Colonic mucosa (tissue), 4 donors: ENCODE measurements around the gene MC2R. TPM values are rescaled to one million over a fixed set of nuclear protein-coding genes. Genes with fewer than 3 reads are reported as not detected.

ENCODE experiments used
- DNase-seq: peaks from one replicate; pipeline ENCODE4 v3.0.0-alpha.2; 2020
- H3K27ac ChIP-seq: fragments of 200-600 bp; one replicate; pipeline ENCODE4 v1.8.0; 2021
- H3K27me3 ChIP-seq: fragments of 200-600 bp; one replicate; pipeline ENCODE4 v1.8.0; 2021
- H3K36me3 ChIP-seq: fragments of 200-600 bp; one replicate; pipeline ENCODE4 v1.8.0; 2021
- H3K4me1 ChIP-seq: fragments of 200-600 bp; one replicate; pipeline ENCODE4 v1.8.0; 2021; ENCODE audit warnings: mild to moderate bottlenecking
- H3K4me3 ChIP-seq: fragments of 200-600 bp; one replicate; pipeline ENCODE4 v1.8.0; 2021
- H3K9ac ChIP-seq, 2 donors: one replicate each; pipeline ENCODE4 v1.7.0; 2013; ENCODE audit warnings: control low read depth in 2 of 2, low read depth in 2 of 2, low read length in 2 of 2
- H3K9me3 ChIP-seq: fragments of 200-600 bp; one replicate; pipeline ENCODE4 v1.8.0; 2021
- intact Hi-C: fragments of 100-400 bp; cut with DNase I; formaldehyde crosslinking; loops from one replicate; pipeline ENCODE4 v1.14.1; 2022
- total RNA-seq, 2 donors: library from RNA; stranded (reverse); fragmentation: NEBNext Ultra II Directional in 1 of 2; extraction: Animal tissue kit (Norgen Biotek cat#: 25700) in 1 of 2; gene quantifications; one replicate each; pipeline ENCODE4 v1.2.1, GENCODE V29; 2021
- TF ChIP-seq, protein P1 (sequence below): fragments of 200-600 bp; IDR thresholded peaks from one replicate; pipeline ENCODE4 v1.8.0; 2022; ENCODE audit warnings: antibody characterized with exemption, mild to moderate bottlenecking
- donor health status: healthy.
- donor health status: DM: no; HTN: no; CAD: no.
- donor health status: DM: no; HTN: no; CAD: no.

Gene MC2R
- total RNA-seq, 2 donors from 2014 or later = not detected

DNA sequence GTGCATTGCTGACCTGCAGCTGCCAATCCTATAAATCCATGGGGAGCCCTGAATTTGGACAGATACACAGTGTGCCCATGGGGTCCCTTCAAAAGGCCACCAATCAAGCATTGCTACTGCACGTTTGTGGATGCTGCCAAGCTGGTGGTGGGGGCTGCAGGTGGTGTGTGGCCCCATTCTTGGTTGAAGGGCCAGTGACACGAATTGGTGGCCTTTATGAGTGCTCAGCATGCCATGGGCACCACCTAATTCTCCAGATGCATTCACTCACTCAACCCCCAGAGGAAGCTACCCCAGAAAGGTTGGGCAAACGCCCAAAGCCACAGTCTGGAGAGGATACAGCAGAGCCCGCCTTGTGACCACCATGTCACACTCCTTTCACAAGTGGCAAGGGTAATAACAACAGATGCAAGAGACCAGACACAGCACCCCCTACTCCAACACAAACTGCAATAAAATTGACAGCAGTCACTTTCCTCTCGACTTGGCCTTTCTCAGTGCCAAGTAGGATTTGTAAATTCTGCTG lies 27.1 kb downstream of the MC2R start:
- Histone ChIP-seq H3K4me1 (no peaks in the 10 kb centered on the region), H3K9ac (no peak overlapping the region), H3K4me3 (no peak overlapping the region), H3K27ac (no peak overlapping the region), H3K27me3 (no peaks in the 10 kb centered on the region), H3K36me3 (no peaks in the 10 kb centered on the region), H3K9me3 (no peaks in the 10 kb centered on the region)
- TF ChIP-seq, protein P1, sequence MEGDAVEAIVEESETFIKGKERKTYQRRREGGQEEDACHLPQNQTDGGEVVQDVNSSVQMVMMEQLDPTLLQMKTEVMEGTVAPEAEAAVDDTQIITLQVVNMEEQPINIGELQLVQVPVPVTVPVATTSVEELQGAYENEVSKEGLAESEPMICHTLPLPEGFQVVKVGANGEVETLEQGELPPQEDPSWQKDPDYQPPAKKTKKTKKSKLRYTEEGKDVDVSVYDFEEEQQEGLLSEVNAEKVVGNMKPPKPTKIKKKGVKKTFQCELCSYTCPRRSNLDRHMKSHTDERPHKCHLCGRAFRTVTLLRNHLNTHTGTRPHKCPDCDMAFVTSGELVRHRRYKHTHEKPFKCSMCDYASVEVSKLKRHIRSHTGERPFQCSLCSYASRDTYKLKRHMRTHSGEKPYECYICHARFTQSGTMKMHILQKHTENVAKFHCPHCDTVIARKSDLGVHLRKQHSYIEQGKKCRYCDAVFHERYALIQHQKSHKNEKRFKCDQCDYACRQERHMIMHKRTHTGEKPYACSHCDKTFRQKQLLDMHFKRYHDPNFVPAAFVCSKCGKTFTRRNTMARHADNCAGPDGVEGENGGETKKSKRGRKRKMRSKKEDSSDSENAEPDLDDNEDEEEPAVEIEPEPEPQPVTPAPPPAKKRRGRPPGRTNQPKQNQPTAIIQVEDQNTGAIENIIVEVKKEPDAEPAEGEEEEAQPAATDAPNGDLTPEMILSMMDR = no peak
- intact Hi-C loops = no loop called here
- no peak for DNase-seq

DNA sequence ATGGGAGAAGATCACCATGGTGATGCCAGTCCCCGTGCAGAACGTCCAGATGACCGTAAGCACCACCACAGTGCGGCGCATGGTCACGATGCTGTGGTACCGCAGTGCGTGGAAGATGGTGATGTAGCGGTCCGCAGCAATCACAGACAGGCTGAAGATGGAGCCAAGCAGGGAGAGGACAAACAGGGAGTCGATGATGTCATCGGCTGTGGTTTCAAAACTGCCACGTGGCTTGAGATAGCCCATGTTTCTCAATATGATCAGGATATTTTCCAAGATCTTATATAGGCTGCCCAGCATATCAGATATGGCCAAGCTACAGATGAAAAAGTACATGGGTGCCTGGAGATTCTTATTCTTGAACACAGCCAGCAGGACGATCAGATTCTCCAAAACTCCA lies 30.3 kb downstream of the MC2R start:
- Histone ChIP-seq H3K27ac (no peak overlapping the region), H3K27me3 (no peaks in the 10 kb centered on the region), H3K4me3 (no peak overlapping the region), H3K9ac (no peak overlapping the region), H3K36me3 (no peaks in the 10 kb centered on the region), H3K4me1 (no peaks in the 10 kb centered on the region), H3K9me3 (no peaks in the 10 kb centered on the region)
- intact Hi-C loops = no loop called here
- TF ChIP-seq, protein P1 = no peak
- no peak for DNase-seq

DNA sequence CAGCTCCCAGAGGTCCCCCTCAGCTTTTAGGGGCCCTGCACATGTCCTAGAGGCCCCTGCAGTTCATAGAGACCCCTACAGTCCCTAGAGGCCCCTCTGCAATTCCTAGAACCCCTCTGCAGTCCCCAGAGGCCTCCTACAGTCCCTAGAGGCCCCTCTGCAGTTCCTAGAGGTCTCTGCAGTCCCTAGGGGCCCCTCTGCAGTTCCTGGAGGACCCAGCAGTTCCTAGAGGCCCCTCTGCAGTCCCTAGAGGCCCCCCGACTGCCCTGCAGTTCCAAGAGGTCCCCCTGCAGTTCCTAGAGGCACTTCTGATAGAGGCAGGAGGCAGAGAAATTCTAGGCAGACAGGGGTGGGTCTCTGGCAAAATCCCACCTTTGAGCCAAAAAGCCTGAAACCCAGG lies 35.4 kb downstream of the MC2R start:
- no peaks in the 10 kb centered on the region for H3K9me3 ChIP-seq
- no peaks in the 10 kb centered on the region for H3K36me3 ChIP-seq
- TF ChIP-seq, protein P1 = no peak
- no peak overlapping the region for H3K4me3 ChIP-seq
- H3K9ac ChIP-seq = no peak overlapping the region
- intact Hi-C loops = no loop called here
- no peaks in the 10 kb centered on the region for H3K27me3 ChIP-seq
- DNase-seq = no peak
- no peak overlapping the region for H3K27ac ChIP-seq
- no peaks in the 10 kb centered on the region for H3K4me1 ChIP-seq

DNA sequence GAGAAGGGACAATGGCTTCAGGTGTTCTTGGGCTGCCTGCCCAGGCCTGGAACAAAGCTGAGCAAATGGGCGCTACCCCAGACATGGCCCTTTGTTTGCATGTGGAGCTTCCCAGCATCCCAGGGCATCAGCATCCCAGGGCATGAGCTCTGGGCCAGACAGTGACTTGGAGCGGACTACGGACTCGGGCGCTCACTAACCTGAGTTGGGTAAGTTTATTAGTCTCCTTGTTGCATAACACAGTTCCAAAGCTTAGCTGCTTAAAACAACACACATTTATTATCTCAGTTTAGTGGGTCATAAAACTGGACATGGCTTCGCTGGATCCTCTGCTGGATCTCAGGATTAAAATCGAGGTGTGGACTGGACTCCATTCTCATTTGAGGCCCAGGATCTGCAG lies 35.8 kb downstream of the MC2R start:
- TF ChIP-seq, protein P1 = no peak
- Histone ChIP-seq H3K9me3 (no peaks in the 10 kb centered on the region), H3K36me3 (no peaks in the 10 kb centered on the region), H3K4me3 (no peak overlapping the region), H3K9ac (no peak overlapping the region), H3K27me3 (no peaks in the 10 kb centered on the region), H3K4me1 (no peaks in the 10 kb centered on the region), H3K27ac (no peak overlapping the region)
- intact Hi-C loops = no loop called here
- no peak for DNase-seq

DNA sequence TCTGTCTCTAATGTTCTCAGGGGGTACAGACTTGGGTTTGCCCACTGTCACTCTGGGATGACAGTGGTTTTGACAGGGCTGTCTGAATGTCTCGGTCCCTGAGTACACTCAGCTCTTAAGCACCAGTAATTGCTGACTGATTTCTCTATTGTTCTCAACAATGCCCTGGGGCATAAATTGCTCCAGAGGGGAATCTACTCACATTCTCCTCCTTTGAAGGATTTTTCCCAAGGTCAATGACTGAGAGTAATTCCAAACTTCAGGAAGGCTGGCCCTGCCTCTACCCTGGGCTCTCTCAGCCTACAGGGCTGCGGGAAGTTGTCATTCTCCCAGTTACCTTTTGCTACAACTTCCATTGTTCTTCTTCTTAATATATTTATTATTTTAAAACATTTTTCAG lies 36.5 kb downstream of the MC2R start:
- Histone ChIP-seq H3K4me3 (no peak overlapping the region), H3K9ac (no peak overlapping the region), H3K9me3 (no peaks in the 10 kb centered on the region), H3K27me3 (no peaks in the 10 kb centered on the region), H3K4me1 (no peaks in the 10 kb centered on the region), H3K27ac (no peak overlapping the region), H3K36me3 (no peaks in the 10 kb centered on the region)
- intact Hi-C loops = no loop called here
- TF ChIP-seq, protein P1 = no peak
- DNase-seq = no peak
